ENCODE measurements around the gene RWDD4. TPM values are rescaled to one million over a fixed set of nuclear protein-coding genes. Genes with fewer than 3 reads are reported as not detected.

Gene RWDD4
- total RNA-seq = 21.2 TPM

GRCh38 chr4:183659029-183659871, at the start of gene RWDD4, which contains the start of gene TRAPPC11:
TSS of gene RWDD4 (minus strand) at chr4:183659185. CDS start at chr4:183658952, 233 bp downstream.
TSS of gene TRAPPC11 (plus strand) at chr4:183659293. CDS start at chr4:183663868, 4,575 bp downstream.
- FAIRE-seq = no peak
- DNase-seq (ENCODE audit: low spot score in 2 of 2) = peak; percentile 98

GRCh38 chr4:183702492-183702891, 43.5 kb upstream of the RWDD4 start:
- FAIRE-seq = no peak
- no peak for DNase-seq (ENCODE audit: low spot score in 2 of 2)

GRCh38 chr4:183700407-183700806, 41.4 kb upstream of the RWDD4 start:
- FAIRE-seq (no peak), DNase-seq (ENCODE audit: low spot score in 2 of 2) (no peak)

GRCh38 chr4:183698909-183699308, 39.9 kb upstream of the RWDD4 start:
- DNase-seq (ENCODE audit: low spot score in 2 of 2) (no peak), FAIRE-seq (no peak)

- DNase-seq (ENCODE audit: low spot score in 2 of 2) = no peak
- FAIRE-seq = no peak
Observed at GRCh38 chr4:183691897-183692296, 32.9 kb upstream of the RWDD4 start.

GRCh38 chr4:183691006-183691405, 32.0 kb upstream of the RWDD4 start:
- no peak for FAIRE-seq
- no peak for DNase-seq (ENCODE audit: low spot score in 2 of 2)

GRCh38 chr4:183688216-183688615, 29.2 kb upstream of the RWDD4 start:
- FAIRE-seq = no peak
- DNase-seq (ENCODE audit: low spot score in 2 of 2) = no peak

- DNase-seq (ENCODE audit: low spot score in 2 of 2) = no peak
- no peak for FAIRE-seq
Observed at GRCh38 chr4:183686461-183686860, 27.5 kb upstream of the RWDD4 start.

GRCh38 chr4:183681119-183681518, 22.1 kb upstream of the RWDD4 start:
- FAIRE-seq = no peak
- DNase-seq (ENCODE audit: low spot score in 2 of 2) = no peak

- FAIRE-seq = no peak
- DNase-seq (ENCODE audit: low spot score in 2 of 2) = no peak
Observed at GRCh38 chr4:183675625-183676024, 16.6 kb upstream of the RWDD4 start.

GRCh38 chr4:183674153-183674552, 15.2 kb upstream of the RWDD4 start:
- FAIRE-seq (no peak), DNase-seq (ENCODE audit: low spot score in 2 of 2) (no peak)

GRCh38 chr4:183670960-183671555, 12.1 kb upstream of the RWDD4 start:
- no peak for FAIRE-seq

GRCh38 chr4:183670251-183670650, 11.3 kb upstream of the RWDD4 start:
- no peak for DNase-seq (ENCODE audit: low spot score in 2 of 2)
- FAIRE-seq = no peak

More at GRCh38 chr4:183670960-183671555, 12.1 kb upstream of the RWDD4 start:
- no peak for DNase-seq (ENCODE audit: low spot score in 2 of 2)

GRCh38 chr4:183666088-183666487, 7.1 kb upstream of the RWDD4 start:
- no peak for DNase-seq (ENCODE audit: low spot score in 2 of 2)
- FAIRE-seq = no peak

- DNase-seq (ENCODE audit: low spot score in 2 of 2) = no peak
- no peak for FAIRE-seq
Observed at GRCh38 chr4:183659872-183660242, 872 bp upstream of the RWDD4 start.

GRCh38 chr4:183658362-183659028, 490 bp downstream of the RWDD4 start:
- FAIRE-seq (no peak), DNase-seq (ENCODE audit: low spot score in 2 of 2) (peak; percentile 24 to 44)

- FAIRE-seq (no peak), DNase-seq (ENCODE audit: low spot score in 2 of 2) (no peak)
Observed at GRCh38 chr4:183657564-183657963, 1.4 kb downstream of the RWDD4 start.

GRCh38 chr4:183645326-183645725, 13.7 kb downstream of the RWDD4 start:
- DNase-seq (ENCODE audit: low spot score in 2 of 2) (no peak), FAIRE-seq (no peak)

GRCh38 chr4:183639291-183639690, 19.7 kb downstream of the RWDD4 start:
- FAIRE-seq (no peak), DNase-seq (ENCODE audit: low spot score in 2 of 2) (no peak)

GRCh38 chr4:183638436-183638835, 20.5 kb downstream of the RWDD4 start:
- DNase-seq (ENCODE audit: low spot score in 2 of 2) (no peak), FAIRE-seq (no peak)

GRCh38 chr4:183637461-183637860, 21.5 kb downstream of the RWDD4 start:
- DNase-seq (ENCODE audit: low spot score in 2 of 2) (no peak), FAIRE-seq (no peak)
